Neural cell (in vitro differentiated cells): ENCODE data around the gene ITGA8. TPM values are rescaled to one million over a fixed set of nuclear protein-coding genes. Genes with fewer than 3 reads are reported as not detected.

Experiments
- H2AFZ ChIP-seq: fragments of 200-600, 300-800 bp; sonication (generic), shearing (Covaris generic); 2 replicates; pipeline ENCODE4 v1.6.0; 2014; ENCODE audit warnings: low read depth, mild to moderate bottlenecking, antibody characterized with exemption, low read length, moderate library complexity
- H3F3A ChIP-seq: fragments of 200-600 bp; shearing (Covaris generic); 2 replicates; pipeline ENCODE4 v1.6.1; 2016; ENCODE audit warnings: mild to moderate bottlenecking, moderate library complexity, mixed read lengths, antibody characterized with exemption, low read length; ENCODE audit not compliant: insufficient read depth, poor library complexity, severe bottlenecking
- H3K27ac ChIP-seq: fragments of 200-600, 300-800 bp; sonication (generic), shearing (Covaris generic); 2 replicates; pipeline ENCODE4 v1.5.1; 2014; ENCODE audit warnings: mild to moderate bottlenecking, low read length, moderate library complexity
- H3K27me3 ChIP-seq: fragments of 300-800, 200-600 bp; sonication (generic), shearing (Covaris generic); 2 replicates; pipeline ENCODE4 v1.6.0; 2014; ENCODE audit warnings: mild to moderate bottlenecking, low read depth, low read length, moderate library complexity; ENCODE audit not compliant: insufficient read depth
- H3K36me3 ChIP-seq: fragments of 300-800, 200-600 bp; sonication (generic), shearing (Covaris generic); 2 replicates; pipeline ENCODE4 v1.5.1; 2014; ENCODE audit warnings: mild to moderate bottlenecking, antibody characterized with exemption, low read length, moderate library complexity; ENCODE audit not compliant: insufficient read depth
- H3K4me2 ChIP-seq: fragments of 300-800, 200-600 bp; sonication (generic), shearing (Covaris generic); 2 replicates; pipeline ENCODE4 v1.6.0; 2014; ENCODE audit warnings: mild to moderate bottlenecking, low read length
- H3K4me3 ChIP-seq: fragments of 300-800, 200-600 bp; sonication (generic), shearing (Covaris generic); 2 replicates; pipeline ENCODE4 v1.5.1; 2014; ENCODE audit warnings: mild to moderate bottlenecking, low read length, moderate library complexity
- H3K79me2 ChIP-seq: fragments of 200-600 bp; shearing (Covaris generic); replicated peaks from 2 replicates; pipeline ENCODE4 v1.6.0; 2014; ENCODE audit warnings: mild to moderate bottlenecking, low read length, moderate library complexity; ENCODE audit not compliant: insufficient read depth
- H3K9ac ChIP-seq: fragments of 300-800, 200-600 bp; sonication (generic), shearing (Covaris generic); 2 replicates; pipeline ENCODE4 v1.6.1; 2016; ENCODE audit warnings: mild to moderate bottlenecking, low read length, mixed read lengths
- H3K9me2 ChIP-seq: fragments of 200-600 bp; shearing (Covaris generic); 2 replicates; pipeline ENCODE4 v1.6.1; 2016; ENCODE audit warnings: mild to moderate bottlenecking, low read length, mixed read lengths; ENCODE audit not compliant: insufficient read depth
- H3K9me3 ChIP-seq: fragments of 200-600, 300-800 bp; sonication (generic), shearing (Covaris generic); 2 replicates; pipeline ENCODE4 v1.6.1; 2016; ENCODE audit warnings: mild to moderate bottlenecking, mixed run types, low read length, moderate library complexity, mixed read lengths
- H4K20me1 ChIP-seq: fragments of 200-600 bp; shearing (Covaris generic); 2 replicates; pipeline ENCODE4 v1.6.1; 2016; ENCODE audit warnings: mild to moderate bottlenecking, mixed run types; ENCODE audit not compliant: insufficient read depth
- CTCF ChIP-seq: fragments of 450-650 bp; IDR thresholded peaks from 2 replicates; pipeline ENCODE4 v1.5.1; 2014; ENCODE audit warnings: antibody characterized with exemption, mild to moderate bottlenecking, moderate library complexity; ENCODE audit not compliant: poor library complexity, severe bottlenecking
- EP300 ChIP-seq: fragments of 450-650 bp; conservative IDR thresholded peaks from 2 replicates; pipeline ENCODE4 v1.6.1; 2014; ENCODE audit warnings: antibody characterized with exemption, mild to moderate bottlenecking, moderate library complexity; ENCODE audit not compliant: poor library complexity, severe bottlenecking
- EZH2 ChIP-seq: fragments of 200-600, 300-800 bp; shearing (Covaris generic), sonication (generic); IDR thresholded peaks from 2 replicates; pipeline ENCODE4 v1.6.1; 2014; ENCODE audit warnings: antibody characterized with exemption, low read length, borderline replicate concordance, mild to moderate bottlenecking; ENCODE audit not compliant: insufficient read depth, poor library complexity, severe bottlenecking
- MXI1 ChIP-seq: fragments of 450-650 bp; conservative IDR thresholded peaks from 2 replicates; pipeline ENCODE4 v1.6.1; 2014; ENCODE audit warnings: antibody characterized with exemption, mild to moderate bottlenecking; ENCODE audit not compliant: poor library complexity, severe bottlenecking
- POLR2AphosphoS5 ChIP-seq: IDR thresholded peaks from 2 replicates; pipeline ENCODE4 v1.6.1; 2012
- RAD21 ChIP-seq: fragments of 450-650 bp; conservative IDR thresholded peaks from 2 replicates; pipeline ENCODE4 v1.6.1; 2014; ENCODE audit warnings: antibody characterized with exemption, mild to moderate bottlenecking, moderate library complexity
- REST ChIP-seq: IDR thresholded peaks from 2 replicates; pipeline ENCODE4 v1.6.1; 2012; ENCODE audit warnings: borderline replicate concordance
- SMC3 ChIP-seq: fragments of 450-650 bp; conservative IDR thresholded peaks from 2 replicates; pipeline ENCODE4 v1.6.1; 2014; ENCODE audit warnings: antibody characterized with exemption, mild to moderate bottlenecking, moderate library complexity; ENCODE audit not compliant: poor library complexity
- TAF1 ChIP-seq: IDR thresholded peaks from 2 replicates; pipeline ENCODE4 v1.6.1; 2012; ENCODE audit warnings: low read depth
- polyA plus RNA-seq: library from polyadenylated mRNA; depleted of rRNA; stranded (reverse); fragments of >200 nt; gene quantifications from 2 replicates; pipeline ENCODE4 v1.2.3, GENCODE V29; 2014

The ITGA8 gene
- polyA plus RNA-seq, 1 donor from 2014 or later, result 0.11 TPM

GRCh38 chr10:15626937-15627336 lies 92.8 kb downstream of the ITGA8 start:
- TF ChIP-seq RAD21 (no peak), EP300 (no peak), CTCF (no peak), POLR2AphosphoS5 (no peak), SMC3 (no peak), MXI1 (no peak), TAF1 (no peak), REST (no peak), EZH2 (no peak)

GRCh38 chr10:15625261-15625660 lies 94.5 kb downstream of the ITGA8 start:
- H2AFZ ChIP-seq, result no peak overlapping the region
- no peak overlapping the region for H3K4me2 ChIP-seq
- no peaks in the 10 kb centered on the region for H3K79me2 ChIP-seq
- H3K9ac ChIP-seq, result no peak overlapping the region
- H3K9me2 ChIP-seq, result no peaks in the 10 kb centered on the region
- H3K27me3 ChIP-seq, result no peaks in the 10 kb centered on the region
- no peaks in the 10 kb centered on the region for H3K36me3 ChIP-seq
- H3F3A ChIP-seq, result no peaks in the 10 kb centered on the region
- no peak for TF ChIP-seq REST
- no peak for TF ChIP-seq EP300
- TF ChIP-seq RAD21, result no peak
- TF ChIP-seq SMC3, result no peak
- TF ChIP-seq TAF1, result no peak
- no peak for TF ChIP-seq MXI1
- TF ChIP-seq EZH2, result no peak
- no peak for TF ChIP-seq CTCF
- TF ChIP-seq POLR2AphosphoS5, result no peak
- no peak overlapping the region for H3K27ac ChIP-seq
- no peaks in the 10 kb centered on the region for H3K9me3 ChIP-seq
- no peak overlapping the region for H3K4me3 ChIP-seq
- no peaks in the 10 kb centered on the region for H4K20me1 ChIP-seq

More at GRCh38 chr10:15626937-15627336, 92.8 kb downstream of the ITGA8 start:
- Histone ChIP-seq H3K9ac (no peak overlapping the region), H3K36me3 (no peaks in the 10 kb centered on the region), H3K79me2 (no peaks in the 10 kb centered on the region), H3K9me2 (no peaks in the 10 kb centered on the region), H3K9me3 (no peaks in the 10 kb centered on the region), H4K20me1 (no peaks in the 10 kb centered on the region), H3K4me2 (no peak overlapping the region), H3F3A (no peaks in the 10 kb centered on the region), H2AFZ (no peak overlapping the region), H3K27me3 (no peaks in the 10 kb centered on the region), H3K27ac (no peak overlapping the region), H3K4me3 (no peak overlapping the region)
